HG03196 (cell line): ENCODE data around the gene NBPF20.
"Not testable (repeated sequence)": the region's sequence is repeated elsewhere in the genome, so short reads cannot be mapped to it uniquely, and the experiment has no call there.

ENCODE experiments used
- ATAC-seq: cut with Tn5 transposase; IDR thresholded peaks from one replicate; pipeline ENCODE4 v1.9.1; 2021; ENCODE audit not compliant: unreplicated experiment

The NBPF20 gene

DNA sequence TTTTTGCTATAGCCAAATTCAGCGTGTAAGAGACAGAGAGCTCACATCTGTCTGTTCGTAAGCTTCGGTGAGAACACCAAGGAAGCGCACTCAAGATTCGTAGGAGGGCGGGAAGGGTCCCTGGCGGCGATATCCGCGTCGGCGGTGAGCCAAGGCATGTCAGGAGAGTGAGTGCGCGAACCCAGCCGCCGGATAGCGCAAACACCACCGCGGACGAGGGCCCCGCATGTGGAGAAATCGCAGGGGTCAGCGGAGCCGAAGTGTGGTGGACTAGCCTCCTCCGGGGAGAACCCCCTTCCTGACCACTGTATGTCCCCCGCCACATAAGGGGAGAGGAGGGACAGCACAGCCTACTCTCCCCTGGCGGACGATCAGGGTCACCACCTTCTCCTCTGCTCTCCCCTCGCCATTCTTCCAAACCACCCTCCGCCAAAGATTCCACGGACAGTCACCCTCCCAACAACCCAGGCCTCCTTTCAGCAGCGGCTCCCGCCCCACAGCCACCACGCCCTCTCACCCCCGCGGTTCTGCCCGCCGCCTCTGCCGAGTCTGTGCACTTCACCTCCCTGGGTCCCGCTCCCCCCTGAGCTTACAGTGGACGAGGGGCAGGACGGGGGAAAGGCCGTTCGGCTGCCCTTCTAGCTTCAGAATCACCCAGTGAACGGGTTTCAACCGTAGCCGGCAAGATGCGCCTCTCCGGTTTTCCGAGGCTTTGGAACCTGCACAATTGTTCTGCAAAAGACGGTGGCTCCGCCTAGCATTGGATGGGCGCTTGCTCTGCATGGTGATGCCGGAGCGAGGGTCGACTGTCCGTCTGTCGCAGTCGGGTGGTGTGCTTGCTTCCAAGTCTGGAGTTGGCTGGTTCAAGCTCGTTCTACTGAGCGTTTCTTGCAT is 6.2 kb upstream of the NBPF20 start:
- not testable (repeated sequence) for ATAC-seq

DNA sequence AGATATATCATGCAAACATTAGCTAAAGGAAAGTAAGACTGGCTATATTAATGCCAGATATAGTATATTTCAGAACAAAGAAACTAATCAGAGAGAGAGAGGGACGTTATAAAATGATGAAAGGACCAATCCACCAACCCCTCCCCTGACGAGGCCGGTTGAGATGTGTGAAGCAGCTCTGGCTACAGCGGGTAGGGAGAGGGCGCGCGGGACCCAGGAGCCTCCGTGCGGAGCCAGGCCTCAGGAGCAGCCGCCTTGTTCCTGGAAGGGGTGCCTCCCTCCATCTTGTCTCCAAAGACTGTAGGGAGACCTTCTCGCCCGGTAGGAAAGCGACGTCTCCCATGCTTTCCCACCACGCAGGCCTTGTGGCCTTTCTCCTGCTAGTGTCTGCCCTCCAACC is 5.4 kb upstream of the NBPF20 start:
- not testable (repeated sequence) for ATAC-seq

DNA sequence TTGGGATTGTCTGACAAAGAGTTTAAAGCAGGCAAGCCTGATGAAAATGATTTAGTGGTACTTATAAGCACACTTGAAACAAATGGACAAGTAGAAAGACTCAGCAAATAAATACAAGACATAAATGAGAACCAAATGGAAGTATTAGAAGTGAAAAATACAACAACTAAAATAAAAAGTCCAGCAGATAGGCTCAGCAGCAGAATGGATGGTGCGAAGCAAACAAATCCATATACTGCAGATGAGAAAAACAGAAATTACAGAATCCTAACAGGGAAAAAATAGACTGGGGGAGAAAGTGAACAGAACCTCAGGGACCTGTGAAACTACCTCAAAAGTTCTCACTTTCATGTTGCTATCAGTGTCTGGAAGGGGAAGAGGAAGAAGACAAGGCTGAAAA is 3.9 kb upstream of the NBPF20 start:
- not testable (repeated sequence) for ATAC-seq

DNA sequence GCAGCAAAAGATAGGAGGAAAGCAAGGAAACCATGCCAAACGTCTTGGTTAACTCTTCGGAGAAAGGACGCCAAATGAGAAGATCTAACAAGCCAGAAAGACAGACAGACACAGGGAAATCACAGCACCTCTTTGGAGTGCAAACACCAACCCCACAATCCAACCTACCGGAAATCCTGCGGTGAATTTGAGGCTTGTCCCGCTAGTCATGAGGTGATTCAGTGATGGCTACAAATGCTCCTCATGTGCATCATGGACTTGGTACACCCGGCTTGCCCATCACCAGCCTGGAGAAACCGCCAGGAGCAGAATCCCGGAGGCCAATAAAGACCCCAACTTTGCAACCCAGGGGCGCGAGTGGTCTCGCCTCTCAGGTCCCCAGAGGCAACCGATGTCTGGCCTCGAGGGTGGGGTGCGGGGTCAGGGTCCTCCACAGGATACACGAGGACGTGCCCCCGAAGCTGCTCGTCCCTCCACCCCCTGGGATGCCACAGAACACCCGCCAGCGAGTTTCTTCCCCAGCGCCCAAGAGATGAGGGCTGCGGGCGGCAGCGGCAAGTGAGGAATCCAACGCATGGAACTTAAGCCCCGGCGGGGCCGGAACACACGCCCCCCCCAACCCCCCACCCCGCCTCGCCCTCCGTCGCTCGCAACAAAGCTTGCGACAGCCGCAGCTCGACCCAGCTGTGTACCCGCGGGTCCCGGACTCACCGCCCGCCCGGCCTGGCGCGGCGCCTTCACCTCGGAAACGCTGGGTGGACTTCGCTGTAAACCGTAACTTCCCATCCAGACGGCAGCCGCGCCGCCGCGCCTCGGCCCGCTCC is 579 bp downstream of the NBPF20 start:
- ATAC-seq = peak; percentile 69

DNA sequence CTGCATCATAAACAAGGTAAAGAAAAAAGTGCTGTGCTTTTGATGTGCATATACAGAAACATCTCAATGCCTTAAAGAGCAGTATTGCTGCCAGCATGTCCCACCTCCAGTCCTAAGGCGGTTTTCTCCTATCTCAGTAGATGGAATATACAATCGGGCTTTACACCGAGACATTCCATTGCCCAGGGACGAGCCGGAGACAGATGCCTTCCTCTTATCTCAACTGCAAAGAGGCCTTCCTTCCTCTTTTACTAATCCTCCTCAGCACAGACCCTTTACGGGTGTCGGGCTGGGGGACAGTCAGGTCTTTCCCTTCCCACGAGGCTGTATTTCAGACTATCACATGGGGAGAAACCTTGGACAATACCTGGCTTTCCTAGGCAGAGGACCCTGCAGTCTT is 10.3 kb downstream of the NBPF20 start:
- not testable (repeated sequence) for ATAC-seq

DNA sequence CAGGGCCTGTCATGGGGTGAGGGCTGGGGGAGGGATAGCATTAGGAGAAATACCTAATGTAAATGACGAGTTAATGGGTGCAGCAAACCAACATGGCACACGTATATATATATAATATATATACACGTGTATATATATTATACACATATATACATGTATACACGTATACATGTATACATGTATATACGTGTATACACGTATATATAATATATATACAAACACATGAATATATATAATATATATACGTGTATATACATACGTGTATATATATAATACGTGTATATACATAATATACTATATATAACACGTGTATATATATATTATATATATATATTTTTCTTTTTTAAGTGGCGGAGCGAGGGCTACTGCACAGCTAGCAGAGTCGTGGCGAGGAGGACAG is 18.1 kb downstream of the NBPF20 start:
- ATAC-seq = not testable (repeated sequence)

DNA sequence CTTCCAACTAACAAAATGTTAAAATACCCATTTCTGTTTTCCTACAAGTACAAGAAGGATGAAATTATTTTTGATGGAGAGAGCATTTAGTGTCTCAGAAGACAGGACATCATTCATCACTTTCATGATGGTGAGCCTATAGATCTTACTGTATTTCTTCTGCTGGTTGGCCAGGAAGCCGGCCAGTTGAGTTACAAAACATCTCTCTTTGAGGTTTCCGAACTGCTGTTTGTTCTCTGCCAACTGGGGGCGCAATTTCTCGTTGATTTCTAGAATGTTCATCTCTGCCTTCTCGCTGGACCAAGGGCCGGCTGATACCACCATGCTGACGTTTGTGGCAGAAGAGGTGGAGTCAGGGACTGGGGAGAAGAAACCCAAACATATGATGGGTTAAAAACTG is 20.5 kb downstream of the NBPF20 start:
- ATAC-seq = not testable (repeated sequence)

DNA sequence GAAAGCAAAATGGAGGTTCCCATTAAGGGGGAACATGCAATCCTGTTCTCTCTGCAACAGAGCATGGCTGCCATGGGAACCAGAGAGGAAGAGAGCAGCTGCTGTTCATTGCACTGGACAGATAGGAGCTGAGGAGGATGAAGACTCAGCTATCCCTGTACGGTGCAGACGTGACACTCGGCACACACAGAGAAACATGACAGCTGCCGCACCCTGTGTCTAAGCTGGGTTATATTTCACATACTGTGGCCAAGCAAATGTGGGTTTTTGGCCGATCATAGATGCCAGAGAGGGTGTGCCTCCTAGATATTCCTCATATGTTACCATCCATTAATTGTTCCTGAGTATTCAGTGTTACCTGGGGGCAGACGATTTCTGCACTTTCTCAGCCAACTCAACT is 24.7 kb downstream of the NBPF20 start:
- ATAC-seq = not testable (repeated sequence)
